HG03097 (cell line): ENCODE results near the gene HSPBP1.

Experiments used
- ATAC-seq: cut with Tn5 transposase; IDR thresholded peaks from one replicate; pipeline ENCODE4 v1.9.1; 2021; ENCODE audit not compliant: unreplicated experiment, low FRiP score

HSPBP1 gene

DNA sequence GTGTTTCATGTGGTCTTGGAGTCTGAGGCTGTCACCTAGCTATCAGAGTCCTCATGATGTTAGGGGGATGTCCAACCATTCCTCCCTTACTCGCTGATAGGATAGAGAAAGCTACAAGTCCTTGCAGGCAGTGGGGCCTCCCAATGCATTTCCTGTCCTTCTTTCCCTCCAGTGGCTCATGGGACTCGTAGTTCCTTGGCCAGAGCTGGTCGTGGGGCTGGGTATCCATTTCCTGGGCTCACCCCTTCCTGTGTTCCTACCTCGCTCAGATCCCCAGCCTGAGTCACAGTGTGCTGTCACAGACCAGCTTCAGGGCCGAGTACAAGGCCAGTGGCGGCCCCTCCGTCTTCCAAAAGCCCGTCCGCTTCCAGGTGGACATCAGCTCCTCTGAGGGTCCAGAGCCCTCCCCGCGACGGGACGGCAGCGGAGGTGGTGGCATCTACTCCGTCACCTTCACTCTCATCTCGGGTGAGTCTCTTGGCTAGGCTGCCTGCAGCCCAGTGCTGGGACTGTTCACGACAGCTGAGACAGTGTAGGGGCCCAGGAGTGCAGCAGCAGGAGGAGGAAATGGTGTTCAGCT lies 26.2 kb upstream of the HSPBP1 start:
- ATAC-seq: no peak

DNA sequence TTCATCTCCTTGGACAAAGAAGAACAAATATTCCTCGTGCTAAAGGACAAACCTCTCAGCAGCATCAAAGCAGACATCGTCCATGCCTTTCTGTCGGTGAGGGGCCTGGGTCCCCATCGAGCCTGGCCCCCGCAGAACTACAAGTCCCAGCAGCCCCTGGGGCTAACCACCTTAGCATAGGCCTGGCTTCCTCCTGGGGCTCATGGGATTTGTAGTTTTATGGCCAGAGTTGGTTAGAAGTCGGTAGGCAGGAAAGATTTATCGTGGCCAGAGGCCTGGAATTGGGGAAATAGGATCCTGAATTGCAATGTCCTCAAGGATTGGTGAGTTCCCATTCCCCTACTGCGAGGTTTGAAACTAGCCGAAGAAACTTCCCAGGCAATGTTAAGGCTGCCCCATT lies 25.6 kb upstream of the HSPBP1 start:
- ATAC-seq: no peak

DNA sequence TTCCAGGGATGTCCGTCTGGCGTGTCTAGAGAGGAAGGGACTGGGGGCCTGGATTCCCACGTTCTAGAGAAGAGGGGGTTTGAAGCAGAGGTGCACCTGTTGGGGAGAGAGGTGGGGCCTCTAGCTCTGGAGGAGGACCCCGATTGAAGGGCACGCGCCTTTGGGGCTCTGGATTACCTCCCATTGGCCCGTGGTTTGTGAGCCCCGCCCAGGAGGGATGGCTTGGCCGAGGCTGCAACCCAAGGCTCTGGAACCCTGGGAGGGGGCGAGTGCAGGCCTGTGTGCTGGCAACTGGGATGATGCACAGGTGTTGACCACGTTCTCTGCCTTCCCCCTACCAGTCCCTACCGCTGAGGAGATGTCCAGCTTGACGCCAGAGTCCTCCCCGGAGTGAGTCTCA lies 25.1 kb upstream of the HSPBP1 start:
- ATAC-seq: no peak

DNA sequence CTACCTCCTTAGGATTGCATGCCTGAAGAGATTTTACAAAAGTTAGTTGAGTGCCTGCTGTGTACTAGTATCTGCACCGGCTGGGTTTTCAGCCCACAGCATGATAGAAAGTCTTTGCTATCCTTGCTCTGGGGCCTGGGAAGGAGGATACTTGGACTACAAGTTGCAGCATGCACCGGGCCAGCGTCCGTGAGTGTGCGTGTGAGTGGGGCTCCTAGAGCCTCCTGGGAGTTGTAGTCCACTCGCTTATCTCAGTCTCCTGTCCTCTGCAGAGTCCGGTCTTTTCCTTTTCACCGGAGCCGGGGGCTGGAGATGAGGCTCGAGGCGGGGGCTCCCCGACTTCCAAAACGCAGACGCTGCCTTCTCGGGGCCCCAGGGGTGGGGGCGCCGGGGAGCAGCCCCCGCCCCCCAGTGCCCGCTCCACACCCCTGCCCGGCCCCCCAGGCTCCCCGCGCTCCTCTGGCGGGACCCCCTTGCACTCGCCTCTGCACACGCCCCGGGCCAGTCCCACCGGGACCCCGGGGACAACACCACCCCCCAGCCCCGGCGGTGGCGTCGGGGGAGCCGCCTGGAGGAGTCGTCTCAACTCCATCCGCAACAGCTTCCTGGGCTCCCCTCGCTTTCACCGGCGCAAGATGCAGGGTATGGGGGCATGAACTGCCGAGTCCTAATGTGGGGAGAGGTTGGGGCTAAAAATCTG lies 24.5 kb upstream of the HSPBP1 start:
- ATAC-seq: no peak

DNA sequence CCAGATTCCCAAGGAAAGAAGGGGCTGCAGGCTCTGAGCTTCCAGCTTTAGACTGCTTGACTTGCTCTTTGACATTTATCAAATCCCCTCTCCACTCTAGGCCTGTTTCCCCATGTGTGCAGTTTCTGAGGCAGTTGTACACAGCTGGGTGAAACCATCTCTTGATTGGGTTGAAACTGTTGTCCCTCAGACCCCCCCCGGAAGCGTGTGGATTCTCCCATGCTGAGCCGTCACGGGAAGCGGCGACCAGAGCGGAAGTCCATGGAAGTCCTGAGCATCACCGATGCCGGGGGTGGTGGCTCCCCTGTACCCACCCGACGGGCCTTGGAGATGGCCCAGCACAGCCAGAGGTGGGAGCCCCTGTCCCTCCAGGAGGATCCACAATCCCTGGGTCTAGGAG lies 23.6 kb upstream of the HSPBP1 start:
- ATAC-seq: no peak

DNA sequence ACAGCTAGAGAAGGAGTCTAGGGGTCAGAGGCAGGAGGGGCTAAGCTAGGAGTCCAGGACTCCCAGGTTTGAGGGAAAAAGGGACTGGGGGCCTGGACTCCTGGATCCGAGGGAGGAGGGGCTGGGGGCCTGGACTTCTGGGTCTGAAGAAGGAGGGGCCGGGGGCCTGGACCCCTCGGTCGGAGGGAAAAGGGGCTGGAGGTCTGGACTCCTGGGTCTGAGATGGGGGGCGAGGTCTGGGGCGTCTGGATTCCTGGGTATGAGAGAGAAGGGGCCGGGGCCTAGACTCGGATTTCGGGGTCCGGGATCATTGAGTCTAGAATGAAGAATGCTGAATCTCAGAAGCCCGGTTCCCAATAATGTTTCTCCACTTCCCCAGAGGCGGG lies 22.4 kb upstream of the HSPBP1 start:
- no peak for ATAC-seq

DNA sequence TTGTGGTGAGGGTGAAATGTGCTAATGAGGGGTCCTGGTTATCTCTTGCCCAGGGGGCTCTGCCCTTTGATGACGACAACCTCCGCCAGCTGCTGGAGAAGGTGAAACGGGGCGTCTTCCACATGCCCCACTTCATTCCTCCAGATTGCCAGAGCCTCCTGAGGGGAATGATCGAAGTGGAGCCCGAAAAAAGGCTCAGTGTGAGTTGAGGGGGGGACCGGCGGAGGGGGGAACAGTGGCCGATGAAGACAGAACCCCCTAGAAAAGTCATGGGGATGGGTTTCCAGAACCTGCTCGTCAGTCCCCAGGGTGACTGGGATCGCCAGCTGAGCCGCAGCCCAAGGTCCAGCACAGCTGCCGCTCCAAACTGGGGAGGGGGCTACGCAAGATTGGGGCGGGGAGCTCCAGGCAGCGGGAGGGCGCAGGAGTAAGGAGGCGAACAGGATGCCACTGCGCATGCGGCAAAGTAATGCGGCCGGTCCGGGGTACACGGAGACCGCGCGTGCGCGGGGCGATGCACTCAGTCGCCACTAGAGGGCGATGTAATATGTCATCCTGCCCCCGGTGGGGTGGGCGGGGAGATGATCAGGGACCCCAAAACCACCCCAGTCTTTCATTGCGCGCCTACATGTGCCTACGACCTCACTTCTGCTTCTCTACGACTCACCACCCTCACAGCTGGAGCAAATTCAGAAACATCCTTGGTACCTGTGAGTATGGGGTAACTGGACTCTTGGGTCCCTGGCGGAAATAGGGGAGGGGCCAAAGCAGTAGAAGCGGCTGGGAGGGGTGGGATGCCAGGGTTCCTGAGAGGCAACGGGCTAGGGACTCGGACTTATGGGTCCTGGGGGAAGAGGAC lies 21.8 kb upstream of the HSPBP1 start:
- ATAC-seq: no peak

DNA sequence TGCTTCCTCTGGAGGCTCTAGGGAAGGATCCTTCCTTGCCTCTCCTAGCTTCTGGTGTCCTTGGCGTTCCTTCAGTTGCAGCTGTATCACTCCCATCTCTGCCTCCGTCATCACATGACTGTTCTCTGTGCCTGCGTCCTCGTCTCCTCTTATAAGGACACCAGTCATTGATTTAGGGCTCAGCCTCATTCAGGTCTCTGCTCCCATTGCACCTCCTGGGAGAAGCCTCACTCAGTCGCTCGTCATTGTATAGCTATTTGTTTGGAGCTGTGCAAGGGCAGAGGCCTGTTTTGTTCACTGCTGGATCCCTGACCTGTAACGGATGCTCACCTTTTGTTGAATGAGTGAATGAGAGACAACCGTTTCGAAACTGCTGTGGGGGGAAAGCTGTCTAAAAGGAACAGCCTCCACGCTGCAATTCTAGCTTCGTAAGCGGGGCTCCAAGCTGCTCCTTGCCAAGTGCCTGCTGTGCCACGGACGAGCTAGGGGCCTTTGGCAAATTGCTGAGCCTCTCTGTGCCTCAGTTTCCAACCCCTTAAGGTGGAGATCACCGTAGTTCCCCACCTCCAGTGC lies 21.1 kb upstream of the HSPBP1 start:
- no peak for ATAC-seq

DNA sequence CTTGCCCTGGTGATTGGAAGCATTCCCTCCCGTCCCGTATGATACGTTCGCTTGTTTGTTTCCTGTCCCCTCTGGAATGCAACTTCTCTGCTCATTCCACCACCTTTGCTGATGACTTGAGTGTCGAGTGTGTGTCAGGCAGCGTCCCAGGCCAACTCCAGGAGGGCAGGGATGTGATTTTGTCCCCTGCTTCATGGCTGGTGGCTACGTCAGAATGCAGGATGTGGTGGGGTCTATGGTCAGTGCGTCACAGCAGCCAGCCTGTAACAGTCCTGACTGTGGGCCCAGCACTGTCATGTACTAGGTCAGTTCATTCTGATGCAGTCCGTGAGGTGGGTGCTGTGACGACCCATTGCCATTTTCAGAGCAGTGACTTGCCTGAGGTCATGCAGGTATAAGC lies 20.1 kb upstream of the HSPBP1 start:
- no peak for ATAC-seq

DNA sequence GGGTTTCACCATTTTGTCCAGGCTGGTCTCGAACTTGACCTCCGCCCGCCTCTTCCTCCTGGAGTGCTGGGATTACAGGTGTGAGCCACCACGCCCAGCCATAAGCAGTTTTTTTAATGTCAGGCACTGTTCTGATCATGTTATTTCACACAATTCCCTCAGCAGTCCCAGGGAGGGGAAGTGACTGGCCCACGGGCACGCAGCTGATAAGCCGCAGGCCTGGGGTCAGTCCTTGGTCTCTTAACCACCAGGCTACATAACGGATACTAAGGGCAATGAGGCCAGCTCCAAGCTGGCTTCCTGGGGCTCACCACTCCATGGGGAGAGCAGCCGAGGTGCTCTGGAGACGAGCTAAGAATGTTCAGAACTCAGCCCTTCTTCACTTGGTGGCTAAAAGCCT lies 17.4 kb upstream of the HSPBP1 start:
- no peak for ATAC-seq

DNA sequence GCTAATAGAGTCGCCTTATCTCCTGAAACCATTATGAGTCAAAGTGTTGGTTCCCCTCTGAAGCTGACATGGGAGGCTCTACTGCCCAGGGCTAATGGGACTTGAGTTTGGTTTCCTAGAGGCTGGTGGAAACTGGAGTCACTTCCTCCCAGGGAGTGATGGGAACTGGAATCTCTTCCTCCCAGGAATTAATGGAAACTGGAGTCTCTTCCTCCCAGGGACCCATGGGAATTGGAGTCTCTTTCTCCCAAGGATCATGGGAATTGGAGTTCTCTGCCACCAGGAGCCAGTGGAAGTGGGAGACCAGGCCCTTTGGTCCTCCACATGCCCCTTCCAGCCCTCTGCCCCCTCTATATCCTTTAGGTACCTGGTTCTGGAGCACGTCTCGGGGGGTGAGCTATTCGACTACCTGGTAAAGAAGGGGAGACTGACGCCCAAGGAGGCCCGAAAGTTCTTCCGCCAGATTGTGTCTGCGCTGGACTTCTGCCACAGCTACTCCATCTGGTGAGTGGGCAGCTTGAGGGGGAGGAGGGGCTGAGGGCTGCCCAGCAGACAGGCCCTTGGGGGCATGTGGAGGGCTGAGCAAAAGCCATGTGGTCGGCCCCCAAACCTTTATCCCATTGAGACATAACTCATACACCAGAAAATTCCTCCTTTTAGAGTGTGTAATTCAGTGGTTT lies 9.3 kb upstream of the HSPBP1 start:
- no peak for ATAC-seq

DNA sequence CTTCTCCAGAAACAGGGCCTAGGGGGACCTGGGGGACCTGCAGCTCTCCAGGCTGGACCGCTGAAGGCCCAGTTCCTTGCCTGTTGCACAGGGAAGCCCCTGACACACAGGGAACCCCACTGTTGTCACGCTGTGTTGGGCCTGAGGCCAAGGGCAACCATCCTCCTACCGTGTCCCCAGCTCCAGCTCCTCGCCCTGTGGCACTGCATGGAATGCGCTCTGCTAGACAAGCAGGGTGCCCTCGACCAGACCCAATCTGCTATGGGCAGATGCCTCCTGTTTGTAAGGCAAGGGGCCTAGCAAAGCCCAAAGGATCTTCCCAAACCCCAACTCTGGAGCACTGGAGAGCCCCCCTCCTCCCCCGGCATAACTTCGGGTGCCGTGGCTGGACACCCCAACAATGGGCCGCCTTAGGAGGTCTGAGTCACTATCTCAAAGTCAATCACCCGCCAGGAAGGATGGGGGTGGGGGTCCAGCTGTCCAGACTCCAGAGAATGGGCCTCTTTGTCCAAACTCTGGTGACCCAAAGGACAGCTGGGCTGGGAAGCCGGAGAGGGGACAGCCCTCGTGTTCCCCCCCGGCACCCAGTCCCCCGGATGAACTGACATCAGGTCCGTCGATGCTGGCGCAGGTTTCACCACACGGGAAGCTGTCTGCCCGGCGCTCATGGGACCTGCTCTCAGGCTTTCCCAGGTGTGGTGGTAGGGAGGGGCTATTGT lies 7.6 kb upstream of the HSPBP1 start:
- no peak for ATAC-seq

DNA sequence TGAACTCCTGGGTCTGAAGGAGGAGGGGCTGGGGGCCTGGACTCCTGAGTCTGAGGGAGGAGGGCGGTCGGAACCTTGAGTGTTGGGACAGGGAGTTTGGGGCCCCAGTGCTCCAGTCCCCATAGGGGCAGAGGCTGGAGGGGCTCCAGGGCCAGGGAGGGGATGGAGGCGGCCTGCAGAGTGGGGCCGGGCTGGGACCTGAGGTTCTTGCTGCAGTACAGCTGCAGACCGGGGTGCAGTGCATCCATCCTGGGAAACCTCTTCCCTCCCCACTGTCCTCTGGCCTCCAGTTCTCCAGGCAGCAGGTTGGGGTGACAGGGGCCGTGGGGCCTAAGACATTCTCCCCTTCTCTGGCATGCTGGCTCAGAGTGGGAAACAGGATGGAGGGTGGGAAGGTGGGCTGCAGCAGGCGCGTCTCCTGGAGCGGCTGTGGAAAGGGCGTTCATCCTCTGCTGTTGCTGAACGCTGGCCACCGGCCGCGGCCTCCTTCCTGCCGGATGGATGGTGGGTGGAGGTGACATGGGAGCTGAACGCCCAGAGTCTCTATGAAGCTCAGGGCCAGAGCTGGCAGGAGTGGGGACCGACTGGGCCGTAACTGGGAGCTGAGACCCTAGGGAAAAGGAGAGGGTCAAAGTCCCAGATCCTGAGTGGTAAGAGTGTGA lies 5.5 kb upstream of the HSPBP1 start:
- ATAC-seq: no peak

DNA sequence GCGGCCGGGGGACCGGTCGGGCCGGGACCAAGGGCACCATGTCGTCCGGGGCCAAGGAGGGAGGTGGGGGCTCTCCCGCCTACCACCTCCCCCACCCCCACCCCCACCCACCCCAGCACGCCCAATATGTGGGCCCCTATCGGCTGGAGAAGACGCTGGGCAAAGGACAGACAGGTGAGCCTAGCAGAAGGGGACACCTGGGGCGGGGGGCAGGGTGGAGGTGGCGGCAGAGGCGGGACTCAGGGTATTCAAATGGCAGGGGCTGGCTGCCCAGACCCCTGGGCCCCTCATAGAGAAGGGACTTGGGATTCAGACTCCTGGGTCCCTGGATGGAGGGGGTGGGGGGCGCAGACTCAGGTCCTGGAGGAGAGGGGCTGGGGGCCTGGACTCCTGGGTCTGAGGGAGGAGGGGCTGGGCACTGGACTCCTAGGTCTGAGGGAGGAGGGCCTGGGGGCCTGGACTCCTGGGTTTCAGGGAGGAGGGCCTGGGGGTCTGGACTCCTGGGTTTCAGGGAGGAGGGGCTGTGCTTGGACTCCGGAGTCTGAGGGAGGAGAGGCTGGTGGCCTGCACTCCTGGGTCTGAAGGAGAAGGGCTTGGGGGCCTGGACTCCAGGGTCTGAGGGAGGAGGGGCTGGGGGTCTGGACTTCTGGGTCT lies 4.6 kb upstream of the HSPBP1 start:
- no peak for ATAC-seq

DNA sequence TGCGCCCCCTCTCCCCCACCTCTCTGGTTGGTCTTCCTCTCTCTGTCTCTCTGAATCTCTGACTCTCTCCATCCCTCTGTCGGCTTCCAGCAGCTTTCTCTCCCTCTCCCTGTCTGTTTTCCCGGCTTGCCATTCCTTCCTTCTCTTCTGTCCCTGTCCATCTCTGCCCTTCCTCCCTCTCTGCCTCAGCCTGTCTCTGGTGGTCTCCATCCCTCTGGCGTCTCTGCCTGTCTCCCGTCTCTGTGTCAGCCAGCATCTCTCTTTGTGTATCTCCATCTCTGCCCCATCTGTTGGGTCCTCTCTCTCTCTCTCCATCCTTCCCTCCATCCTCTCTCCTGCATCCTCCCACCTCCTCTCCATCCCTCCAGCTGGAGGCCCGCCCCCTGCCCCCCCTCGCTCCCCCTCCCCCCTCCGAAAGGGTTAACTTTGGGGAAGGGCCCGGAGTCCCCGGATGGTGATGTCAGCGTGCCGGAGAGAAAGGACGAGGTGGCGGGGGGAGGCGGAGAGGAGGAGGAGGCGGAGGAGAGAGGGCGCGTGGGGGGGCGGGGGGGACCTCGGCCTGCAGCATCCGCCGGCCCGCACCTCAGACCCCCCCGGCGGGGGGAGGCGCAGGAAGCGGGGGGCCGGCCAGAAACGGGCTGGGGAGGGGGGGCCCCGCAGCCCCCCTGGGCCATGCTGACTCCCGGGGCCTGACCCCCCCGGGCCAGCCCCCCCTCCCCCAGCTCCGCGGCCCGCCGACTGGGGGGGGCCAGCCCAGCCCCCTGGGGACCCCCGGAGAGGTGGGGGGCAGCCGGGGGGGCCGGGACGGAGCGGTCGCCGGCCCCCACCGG lies 3.9 kb upstream of the HSPBP1 start, which contains the start of gene BRSK1:
BRSK1 (plus strand) TSS at position 450 of the 830 bp plus-strand sequence. CDS start 446 bp downstream, outside the sequence.
- ATAC-seq: no peak

DNA sequence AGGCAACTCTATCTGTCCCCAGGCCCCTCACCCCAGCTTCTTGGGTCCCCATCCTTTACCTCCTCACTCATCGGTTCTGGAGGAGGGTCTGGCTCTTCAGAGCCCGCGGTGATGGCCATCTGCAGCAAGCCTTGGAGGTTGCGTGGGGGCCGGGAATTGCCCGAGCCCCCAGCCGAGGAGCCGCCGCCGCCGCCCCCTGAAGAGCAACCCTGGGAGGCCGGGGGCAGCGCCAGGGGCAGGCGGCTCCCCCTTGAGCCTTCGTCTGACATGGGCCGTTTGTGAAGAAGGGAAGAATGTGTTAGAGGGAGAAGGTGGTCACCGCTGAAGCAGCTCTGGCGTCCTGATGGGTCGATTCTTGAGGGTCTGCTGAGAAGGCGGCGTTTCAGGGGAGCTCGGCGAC lies 570 bp downstream of the HSPBP1 start:
- no peak for ATAC-seq

DNA sequence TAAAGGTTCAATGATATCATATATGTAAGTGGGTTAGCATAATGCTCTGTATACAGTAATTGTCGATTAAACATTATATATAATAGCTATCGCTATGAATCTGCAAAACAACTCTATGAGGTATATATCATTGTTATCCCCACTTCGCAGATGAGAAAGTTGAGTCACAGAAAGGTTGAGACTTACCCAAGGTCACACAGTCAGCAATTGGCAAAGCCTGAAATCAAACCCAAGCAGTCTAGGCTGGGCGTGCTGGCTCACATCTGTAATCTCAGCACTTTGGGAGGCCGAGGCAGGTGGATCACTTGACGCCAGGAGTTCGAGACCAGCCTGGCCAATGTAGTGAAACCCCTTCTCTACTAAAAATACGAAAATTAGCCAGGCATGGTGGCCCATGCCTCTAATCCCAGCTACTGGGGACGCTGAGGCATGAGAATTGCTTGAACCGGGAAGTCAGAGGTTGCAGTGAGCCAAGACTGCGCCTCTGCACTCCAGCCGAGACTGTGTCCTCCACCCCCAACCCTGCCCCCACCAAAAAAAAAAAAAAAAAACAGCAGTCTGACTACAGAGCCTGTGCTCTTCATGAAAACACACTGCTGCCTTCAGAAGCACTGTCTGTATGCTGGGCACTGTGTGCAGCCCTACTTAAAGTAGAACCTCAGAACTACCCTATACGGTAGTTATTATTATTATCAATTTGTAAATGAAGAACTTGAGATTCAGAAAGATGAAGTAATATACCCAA lies 1.3 kb downstream of the HSPBP1 start:
- no peak for ATAC-seq

DNA sequence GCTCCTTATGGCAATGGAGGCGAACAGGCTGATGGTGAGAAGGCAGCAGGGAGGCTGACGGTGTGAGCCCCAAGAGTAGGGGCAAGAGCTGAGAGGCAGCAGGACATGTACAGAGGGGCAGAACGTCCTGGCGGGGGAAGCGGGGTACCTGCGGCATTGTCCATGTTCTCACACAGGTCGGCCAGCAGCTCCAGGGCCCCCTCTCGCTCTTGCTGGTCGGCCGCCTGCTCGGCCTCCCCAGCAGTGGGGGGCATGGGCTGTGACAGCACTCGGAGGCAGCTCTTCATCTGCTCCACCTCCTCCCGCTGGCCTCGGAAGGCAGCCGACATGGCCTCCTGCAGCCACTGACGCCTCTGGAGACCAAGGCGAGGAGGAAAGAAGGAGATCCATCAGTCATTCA lies 2.4 kb downstream of the HSPBP1 start:
- no peak for ATAC-seq
